Ascending aorta (tissue), 2 donors: ENCODE data around the gene TGFB2. TPM values are rescaled to one million over a fixed set of nuclear protein-coding genes. Genes with fewer than 3 reads are reported as not detected.

Experiments
- DNase-seq, 2 donors: peaks; one replicate each; pipeline ENCODE4 v3.0.0-alpha.2; 2019; ENCODE audit warnings: low spot score in 2 of 2
- H3K27ac ChIP-seq, 2 donors: fragments of 200-600 bp; sonication (generic); one replicate each; pipeline ENCODE4 v1.5.1; 2016 to 2017; ENCODE audit warnings: mild to moderate bottlenecking in 1 of 2
- H3K27me3 ChIP-seq: fragments of 200-600 bp; sonication (generic); one replicate; pipeline ENCODE4 v1.5.1; 2017
- H3K36me3 ChIP-seq, 2 donors: fragments of 200-600 bp; sonication (generic); one replicate each; pipeline ENCODE4 v1.5.1; 2016
- H3K4me1 ChIP-seq, 2 donors: fragments of 200-600 bp; sonication (generic); one replicate each; pipeline ENCODE4 v1.5.1; 2016 to 2017; ENCODE audit warnings: mild to moderate bottlenecking in 1 of 2
- H3K4me3 ChIP-seq, 2 donors: fragments of 200-600 bp; sonication (generic); one replicate each; pipeline ENCODE4 v1.5.1; 2016 to 2017; ENCODE audit warnings: mild to moderate bottlenecking in 1 of 2
- H3K9me3 ChIP-seq, 2 donors: fragments of 200-600 bp; sonication (generic); one replicate each; pipeline ENCODE4 v1.5.1; 2016
- CTCF ChIP-seq, 3 experiments: fragments of 200-600 bp in 2 of 3; fragments of 450-650 bp in 1 of 3; sonication (generic) in 2 of 3; IDR thresholded peaks; one replicate each; pipeline ENCODE4 v1.5.1; 2016 to 2019; ENCODE audit warnings: antibody characterized with exemption in 3 of 3, mild to moderate bottlenecking in 1 of 3, moderate library complexity in 1 of 3
- intact Hi-C: fragments of 100-400 bp; cut with DNase I; formaldehyde crosslinking; loops from one replicate; pipeline ENCODE4 v1.15.1; 2023
- total RNA-seq: library from RNA; depleted of rRNA; stranded (reverse); fragments of >200 nt; gene quantifications from one replicate; pipeline ENCODE4 v1.1.0, GENCODE V29; 2016

TGFB2 gene
- total RNA-seq, 1 donor from 2014 or later, result 9.9 TPM

GRCh38 chr1:218332416-218332815, 12.7 kb upstream of the TGFB2 start:
- no peak overlapping the region for H3K27ac ChIP-seq
- intact Hi-C loops, result loop anchor here (5.0 to 10.0 kb wide), 2 partner anchors 1082 to 1235 kb away; no protein-coding TSS in a partner anchor
- no peaks in the 10 kb centered on the region for H3K4me1 ChIP-seq
- no peak overlapping the region for H3K4me3 ChIP-seq
- H3K9me3 ChIP-seq, result no peaks in the 10 kb centered on the region
- TF ChIP-seq CTCF (IDR thresholded peaks at IDR 0.05), result no peak
- DNase-seq, result no peak
- no peaks in the 10 kb centered on the region for H3K36me3 ChIP-seq
- H3K27me3 ChIP-seq, result no peaks in the 10 kb centered on the region

GRCh38 chr1:218336328-218336727, 8.8 kb upstream of the TGFB2 start:
- no peak for DNase-seq
- Histone ChIP-seq H3K27ac (no peak overlapping the region), H3K9me3 (no peaks in the 10 kb centered on the region), H3K36me3 (no peaks in the 10 kb centered on the region), H3K4me3 (no peak overlapping the region), H3K4me1 (no peaks in the 10 kb centered on the region), H3K27me3 (no peaks in the 10 kb centered on the region)
- no peak for TF ChIP-seq CTCF (IDR thresholded peaks at IDR 0.05)
- intact Hi-C loops, result loop anchor here (2.0 to 10.0 kb wide), 3 partner anchors 184 to 1078 kb away; no protein-coding TSS in a partner anchor

- peak; percentile 50 to 76 (median 70) for TF ChIP-seq CTCF (IDR thresholded peaks at IDR 0.05)
- no peak overlapping the region for H3K4me3 ChIP-seq
- H3K27ac ChIP-seq, result no peak overlapping the region
- H3K4me1 ChIP-seq, result no peaks in the 10 kb centered on the region
- DNase-seq, result no peak
- no peaks in the 10 kb centered on the region for H3K36me3 ChIP-seq
- intact Hi-C loops, result loop anchor here (5.0 to 10.0 kb wide), 2 partner anchors 248 to 1075 kb away; no protein-coding TSS in a partner anchor
- no peaks in the 10 kb centered on the region for H3K9me3 ChIP-seq
- H3K27me3 ChIP-seq, result no peaks in the 10 kb centered on the region
Observed at GRCh38 chr1:218339267-218339831, 5.8 kb upstream of the TGFB2 start.

- TF ChIP-seq CTCF (IDR thresholded peaks at IDR 0.05), result no peak
- no peaks in the 10 kb centered on the region for H3K36me3 ChIP-seq
- no peak overlapping the region for H3K4me3 ChIP-seq
- intact Hi-C loops, result loop anchor here (10.0 kb wide), 3 partner anchors 323 to 723 kb away; no protein-coding TSS in a partner anchor
- no peak overlapping the region for H3K27ac ChIP-seq
- no peaks in the 10 kb centered on the region for H3K9me3 ChIP-seq
- no peaks in the 10 kb centered on the region for H3K27me3 ChIP-seq
- no peaks in the 10 kb centered on the region for H3K4me1 ChIP-seq
- no peak for DNase-seq
Observed at GRCh38 chr1:218341325-218341724, 3.8 kb upstream of the TGFB2 start.

- no peak for TF ChIP-seq CTCF (IDR thresholded peaks at IDR 0.05)
- no peak overlapping the region for H3K4me3 ChIP-seq
- intact Hi-C loops, result loop anchor here (10.0 kb wide), 3 partner anchors 323 to 723 kb away; no protein-coding TSS in a partner anchor
Observed at GRCh38 chr1:218342091-218342490, 3.0 kb upstream of the TGFB2 start.

More at GRCh38 chr1:218342091-218342490, 3.0 kb upstream of the TGFB2 start:
- DNase-seq, result no peak
- Histone ChIP-seq H3K27me3 (no peaks in the 10 kb centered on the region), H3K9me3 (no peaks in the 10 kb centered on the region), H3K27ac (no peak overlapping the region), H3K4me1 (no peaks in the 10 kb centered on the region), H3K36me3 (no peaks in the 10 kb centered on the region)
